ENCODE measurements around the gene ABCG1.

DNA sequence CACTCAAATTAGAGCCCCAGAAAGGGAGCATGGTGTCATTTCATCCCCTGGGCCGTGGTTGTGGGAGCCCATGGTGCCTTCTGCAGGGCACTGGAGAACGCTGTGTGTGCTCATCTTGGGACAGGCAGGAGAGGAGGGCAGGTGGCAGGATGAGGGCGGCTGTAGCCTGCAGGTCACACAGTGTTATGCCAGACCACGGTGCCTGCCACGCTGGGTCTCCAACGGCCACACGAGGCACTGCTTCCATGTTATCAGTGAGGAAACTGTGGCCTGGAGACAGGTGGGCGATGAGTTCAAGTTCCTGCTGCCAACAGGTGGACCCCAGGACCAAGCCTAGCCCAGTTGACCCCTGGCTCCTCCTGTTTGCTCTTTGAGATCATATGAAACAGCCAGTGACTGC, 21.0 kb downstream of the ABCG1 start:
- TF ChIP-seq, protein P1, sequence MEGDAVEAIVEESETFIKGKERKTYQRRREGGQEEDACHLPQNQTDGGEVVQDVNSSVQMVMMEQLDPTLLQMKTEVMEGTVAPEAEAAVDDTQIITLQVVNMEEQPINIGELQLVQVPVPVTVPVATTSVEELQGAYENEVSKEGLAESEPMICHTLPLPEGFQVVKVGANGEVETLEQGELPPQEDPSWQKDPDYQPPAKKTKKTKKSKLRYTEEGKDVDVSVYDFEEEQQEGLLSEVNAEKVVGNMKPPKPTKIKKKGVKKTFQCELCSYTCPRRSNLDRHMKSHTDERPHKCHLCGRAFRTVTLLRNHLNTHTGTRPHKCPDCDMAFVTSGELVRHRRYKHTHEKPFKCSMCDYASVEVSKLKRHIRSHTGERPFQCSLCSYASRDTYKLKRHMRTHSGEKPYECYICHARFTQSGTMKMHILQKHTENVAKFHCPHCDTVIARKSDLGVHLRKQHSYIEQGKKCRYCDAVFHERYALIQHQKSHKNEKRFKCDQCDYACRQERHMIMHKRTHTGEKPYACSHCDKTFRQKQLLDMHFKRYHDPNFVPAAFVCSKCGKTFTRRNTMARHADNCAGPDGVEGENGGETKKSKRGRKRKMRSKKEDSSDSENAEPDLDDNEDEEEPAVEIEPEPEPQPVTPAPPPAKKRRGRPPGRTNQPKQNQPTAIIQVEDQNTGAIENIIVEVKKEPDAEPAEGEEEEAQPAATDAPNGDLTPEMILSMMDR (conservative IDR thresholded peaks at IDR 0.05): no peak
- no peak for TF ChIP-seq EZH2 (IDR thresholded peaks at IDR 0.05; ENCODE audit: low read depth)
